GM19463 (cell line): Measurements from ENCODE around the gene TLE2.
"Not testable (repeated sequence)": the region's sequence is repeated elsewhere in the genome, so short reads cannot be mapped to it uniquely, and the experiment has no call there.

Experiments used
- ATAC-seq: cut with Tn5 transposase; IDR thresholded peaks from one replicate; pipeline ENCODE4 v1.9.1; 2021; ENCODE audit warnings: mild to moderate bottlenecking, moderate library complexity; ENCODE audit not compliant: unreplicated experiment

TLE2 gene

GRCh38 chr19:3015126-3016057 lies 13.7 kb downstream of the TLE2 start:
- no peak for ATAC-seq

GRCh38 chr19:3014135-3014534 lies 14.9 kb downstream of the TLE2 start:
- ATAC-seq: no peak

GRCh38 chr19:3013263-3013725 lies 15.8 kb downstream of the TLE2 start:
- no peak for ATAC-seq

DNA sequence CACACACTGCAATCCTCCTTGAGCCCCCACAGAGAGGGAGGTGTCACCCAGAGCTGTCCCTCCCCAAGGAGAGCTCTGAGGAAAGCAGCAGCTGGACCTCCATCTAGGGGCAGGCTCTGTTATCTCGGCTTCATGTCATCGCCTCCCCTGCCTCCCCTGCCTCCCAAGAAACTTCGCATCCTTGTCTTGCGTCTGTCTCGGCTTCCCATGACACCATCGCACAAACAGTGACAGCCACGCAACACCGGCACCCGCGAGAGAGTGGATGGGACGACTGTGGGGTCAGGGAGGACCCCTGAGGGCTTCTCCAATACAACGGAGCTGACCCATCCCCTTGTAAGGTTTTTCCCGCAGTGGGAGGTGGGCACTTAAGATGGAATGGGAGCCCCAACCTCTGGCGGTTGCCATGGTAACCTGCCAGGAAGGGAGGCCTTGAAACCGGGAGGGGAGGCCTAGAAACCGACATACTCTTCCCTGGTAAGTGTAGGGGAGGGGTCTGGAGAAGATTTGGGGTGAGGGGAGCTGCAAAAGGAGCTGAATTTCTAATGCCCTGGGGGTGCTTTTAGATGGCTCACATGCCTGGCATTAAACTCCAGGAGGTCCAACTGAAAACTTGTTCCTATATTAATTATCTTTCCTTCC lies 16.3 kb downstream of the TLE2 start:
- ATAC-seq: no peak

GRCh38 chr19:3012059-3012458 lies 17.0 kb downstream of the TLE2 start:
- ATAC-seq: not testable (repeated sequence)

GRCh38 chr19:3010871-3011270 lies 18.2 kb downstream of the TLE2 start:
- no peak for ATAC-seq

DNA sequence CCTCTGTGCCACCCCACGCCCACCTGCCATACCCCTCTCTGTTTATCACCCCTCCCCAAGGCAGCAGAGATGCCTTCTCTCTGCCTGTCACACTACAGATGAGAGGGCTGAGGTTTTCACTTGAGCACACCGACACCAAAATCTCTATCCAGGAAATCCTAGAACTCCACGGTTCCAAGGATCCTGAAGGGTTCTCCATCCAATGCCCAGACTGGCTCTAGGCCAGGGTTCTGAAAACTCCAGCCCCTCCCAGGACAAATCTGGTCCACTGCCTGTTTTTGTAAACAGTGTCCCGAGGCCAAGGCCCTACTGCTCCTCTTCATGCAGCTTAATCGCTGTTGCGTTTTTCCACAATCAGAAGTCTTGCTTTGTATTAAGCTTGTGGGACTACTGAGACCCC lies 20.1 kb downstream of the TLE2 start:
- no peak for ATAC-seq

DNA sequence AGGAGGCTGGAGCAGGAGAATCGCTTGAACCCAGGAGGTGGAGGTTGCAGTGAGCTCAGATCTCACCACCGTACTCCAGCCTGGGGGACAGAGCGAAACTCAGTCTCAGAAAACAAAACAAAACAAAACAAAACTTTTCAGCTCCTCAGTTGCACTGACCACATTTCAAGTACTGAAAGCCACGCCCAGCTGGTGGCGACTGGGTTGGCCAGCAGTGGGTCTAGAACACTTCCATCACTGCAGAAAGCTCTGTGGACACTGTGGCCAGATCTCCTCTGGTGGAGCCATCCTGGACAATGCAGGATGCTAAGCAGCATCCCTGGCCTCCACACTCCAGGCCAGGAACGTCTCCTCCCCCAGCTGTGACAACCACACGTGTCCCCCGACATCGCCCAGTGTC lies 21.1 kb downstream of the TLE2 start:
- no peak for ATAC-seq

- no peak for ATAC-seq
Observed at GRCh38 chr19:3006075-3006767, 22.9 kb downstream of the TLE2 start.

GRCh38 chr19:3005345-3005744 lies 23.7 kb downstream of the TLE2 start:
- no peak for ATAC-seq

DNA sequence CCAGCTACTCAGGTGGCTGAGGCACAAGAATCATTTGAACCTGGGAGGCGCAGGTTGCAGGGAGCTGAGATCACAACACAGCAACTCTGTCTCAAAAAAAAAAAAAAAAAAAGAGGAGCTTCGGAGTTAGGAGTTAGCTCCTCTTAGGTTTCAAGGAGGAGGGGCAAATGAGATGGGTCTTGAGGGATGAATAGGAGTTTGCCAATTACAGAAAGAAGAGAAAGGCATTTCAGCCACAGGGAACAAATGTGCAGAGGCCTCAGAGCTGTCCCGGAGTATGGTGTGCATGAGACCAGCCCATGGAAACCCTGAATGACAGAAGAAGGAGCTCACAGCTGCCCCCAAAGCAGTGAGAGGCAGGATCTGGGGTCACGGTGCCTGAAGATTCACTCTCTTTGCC lies 24.6 kb downstream of the TLE2 start:
- ATAC-seq: no peak

- no peak for ATAC-seq
Observed at GRCh38 chr19:3003046-3003445, 26.0 kb downstream of the TLE2 start.

GRCh38 chr19:3001235-3001800 lies 27.8 kb downstream of the TLE2 start:
- ATAC-seq: no peak

- ATAC-seq: no peak
Observed at GRCh38 chr19:2998642-2999041, 30.4 kb downstream of the TLE2 start.

- no peak for ATAC-seq
Observed at GRCh38 chr19:2997720-2998119, 31.4 kb downstream of the TLE2 start.

DNA sequence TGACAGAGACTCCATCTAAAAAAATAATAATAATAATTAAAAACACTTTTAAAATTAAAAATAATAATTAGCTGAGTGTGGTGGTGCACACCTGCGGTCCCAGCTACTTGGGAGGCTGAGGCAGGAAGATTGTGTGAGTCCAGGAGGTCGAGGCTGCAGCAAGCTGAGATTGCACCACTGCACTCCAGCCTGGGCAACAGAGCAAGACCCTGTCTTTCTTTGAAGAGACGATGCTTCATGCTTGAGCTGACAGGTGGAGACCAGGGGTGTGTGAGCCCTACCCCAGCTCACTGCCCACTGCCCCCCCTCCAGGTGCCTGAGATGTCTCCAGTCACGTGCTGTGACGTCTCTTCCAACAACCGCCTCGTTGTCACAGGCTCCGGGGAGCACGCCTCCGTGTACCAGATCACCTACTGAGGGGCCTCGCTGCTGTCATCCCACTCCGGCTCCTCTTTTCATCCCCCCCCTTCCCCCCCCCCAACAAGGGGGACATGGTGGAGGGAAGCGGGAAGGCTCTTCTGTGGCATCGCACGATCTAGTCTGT lies 34.4 kb downstream of the TLE2 start:
- no peak for ATAC-seq

DNA sequence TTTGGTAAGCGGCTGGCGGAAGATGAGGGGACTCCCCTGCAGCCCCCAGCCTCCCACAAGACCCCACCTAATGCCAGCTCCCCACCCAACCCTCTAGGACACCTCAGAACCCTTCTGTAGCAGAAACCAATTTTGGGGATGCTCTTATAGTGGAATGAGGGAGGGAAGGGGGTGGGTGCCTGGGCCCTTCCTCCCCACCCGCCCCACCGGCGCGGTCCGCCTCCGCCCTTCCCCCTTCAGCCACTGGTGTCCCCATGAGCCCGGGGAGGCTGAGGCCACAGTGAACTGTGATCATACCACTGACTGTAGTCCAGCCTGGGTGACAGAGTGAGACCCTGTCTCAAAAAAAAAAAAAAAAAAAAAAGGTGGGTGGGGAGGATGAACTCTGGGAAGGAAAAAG lies 35.5 kb downstream of the TLE2 start:
- no peak for ATAC-seq

- no peak for ATAC-seq
Observed at GRCh38 chr19:2992958-2993357, 36.1 kb downstream of the TLE2 start.

DNA sequence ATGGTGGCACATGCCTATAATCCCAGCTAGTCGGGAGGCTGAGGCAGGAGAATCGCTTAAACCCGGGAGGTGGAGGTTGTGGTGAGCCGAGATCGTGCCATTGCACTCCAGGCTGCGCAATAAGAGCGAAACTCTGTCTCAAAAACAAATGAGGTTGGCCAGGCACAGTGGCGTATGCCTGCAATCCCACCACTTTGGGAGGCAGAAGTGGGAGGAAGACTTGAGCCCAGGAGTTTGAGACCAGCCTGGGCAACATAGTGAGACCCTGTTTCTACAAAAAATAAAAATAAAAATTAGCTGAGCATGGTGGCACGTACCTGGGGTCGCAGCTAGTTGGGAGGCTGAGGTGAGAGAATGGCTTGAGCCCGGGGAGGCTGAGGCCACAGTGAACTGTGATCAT lies 36.7 kb downstream of the TLE2 start:
- not testable (repeated sequence) for ATAC-seq

GRCh38 chr19:2989236-2989946 lies 39.7 kb downstream of the TLE2 start:
- ATAC-seq: no peak
